ENCODE data around the gene ZNF330. TPM values are rescaled to one million over a fixed set of nuclear protein-coding genes. Genes with fewer than 3 reads are reported as not detected.

The ZNF330 gene
- total and polyA plus RNA-seq, 2 experiments from 2014 or later, result 32.3 to 38.9 TPM

- Histone ChIP-seq H4K20me1 (replicated peaks; ENCODE audit: insufficient read depth) (0 out of 2 replicates have a peak, but pooled peaks cover 5% of the 10 kb centered on the region), H3K4me1 (ENCODE audit: insufficient read depth) (peaks cover 10% of the 10 kb centered on the region), H3K79me2 (replicated peaks; ENCODE audit: insufficient read depth) (peaks cover 42% of the 10 kb centered on the region), H3K36me3 (ENCODE audit: insufficient read depth) (no peaks in the 10 kb centered on the region), H3K4me3 (peak overlapping the region; percentile 81), H3K4me2 (peak overlapping the region; percentile 80), H3F3A (replicated peaks; ENCODE audit: low read depth) (no peaks in the 10 kb centered on the region), H2AFZ (peak overlapping the region; percentile 94), H3K27ac (ENCODE audit: low read depth) (peak overlapping the region; percentile 72), H3K9me2 (ENCODE audit: insufficient read depth) (no peaks in the 10 kb centered on the region), H3K27me3 (ENCODE audit: insufficient read depth) (no peaks in the 10 kb centered on the region)
- Mint-ChIP-seq H3K9me3 (no peaks in the 10 kb centered on the region), H3K4me3 (peak overlapping the region; percentile 96), H3K36me3 (ENCODE audit: low read depth) (peaks cover 10% of the 10 kb centered on the region; the same call in 2 of the 3 replicates), H3K27ac (peak overlapping the region; percentile 86), H3K27me3 (ENCODE audit: insufficient read depth, low read depth, poor library complexity) (no peaks in the 10 kb centered on the region), H3K4me1 (peaks cover 15% of the 10 kb centered on the region)
- TF ChIP-seq CREB1 (CRISPR knock-in tag; IDR thresholded peaks at IDR 0.05; ENCODE audit: low read depth) (no peak), EZH2phosphoT487 (IDR thresholded peaks at IDR 0.05; ENCODE audit: unreplicated experiment) (no peak), STAT1 (IDR thresholded peaks at IDR 0.05; ENCODE audit: unreplicated experiment) (no peak), REST (IDR thresholded peaks at IDR 0.05; ENCODE audit: unreplicated experiment) (no peak), ZNF114 (CRISPR knock-in tag; IDR thresholded peaks at IDR 0.05) (no peak), ZNF462 (CRISPR knock-in tag; IDR thresholded peaks at IDR 0.05) (no peak), ETS1 (IDR thresholded peaks at IDR 0.05) (no peak), JUNB (IDR thresholded peaks at IDR 0.05; ENCODE audit: unreplicated experiment) (no peak), EZH2 (IDR thresholded peaks at IDR 0.05; ENCODE audit: low read depth, unreplicated experiment) (no peak), POLR2AphosphoS5 (IDR thresholded peaks at IDR 0.05; ENCODE audit: low read depth) (no peak), CTCF (conservative IDR thresholded peaks at IDR 0.05; ENCODE audit: low read depth in 2 of 2) (no peak), ZNF331 (CRISPR knock-in tag; IDR thresholded peaks at IDR 0.05; ENCODE audit: low read depth) (no peak), NANOG (IDR thresholded peaks at IDR 0.05; ENCODE audit: borderline replicate concordance) (no peak)
- peak; percentile 38 for DNase-seq (ENCODE audit: low spot score)
- ATAC-seq, result peak; percentile 47
These were observed 424 bp upstream of the ZNF330 start for GRCh38 chr4:141220271-141220670.
